ENCODE results near the gene HEATR5B.

The HEATR5B gene

DNA sequence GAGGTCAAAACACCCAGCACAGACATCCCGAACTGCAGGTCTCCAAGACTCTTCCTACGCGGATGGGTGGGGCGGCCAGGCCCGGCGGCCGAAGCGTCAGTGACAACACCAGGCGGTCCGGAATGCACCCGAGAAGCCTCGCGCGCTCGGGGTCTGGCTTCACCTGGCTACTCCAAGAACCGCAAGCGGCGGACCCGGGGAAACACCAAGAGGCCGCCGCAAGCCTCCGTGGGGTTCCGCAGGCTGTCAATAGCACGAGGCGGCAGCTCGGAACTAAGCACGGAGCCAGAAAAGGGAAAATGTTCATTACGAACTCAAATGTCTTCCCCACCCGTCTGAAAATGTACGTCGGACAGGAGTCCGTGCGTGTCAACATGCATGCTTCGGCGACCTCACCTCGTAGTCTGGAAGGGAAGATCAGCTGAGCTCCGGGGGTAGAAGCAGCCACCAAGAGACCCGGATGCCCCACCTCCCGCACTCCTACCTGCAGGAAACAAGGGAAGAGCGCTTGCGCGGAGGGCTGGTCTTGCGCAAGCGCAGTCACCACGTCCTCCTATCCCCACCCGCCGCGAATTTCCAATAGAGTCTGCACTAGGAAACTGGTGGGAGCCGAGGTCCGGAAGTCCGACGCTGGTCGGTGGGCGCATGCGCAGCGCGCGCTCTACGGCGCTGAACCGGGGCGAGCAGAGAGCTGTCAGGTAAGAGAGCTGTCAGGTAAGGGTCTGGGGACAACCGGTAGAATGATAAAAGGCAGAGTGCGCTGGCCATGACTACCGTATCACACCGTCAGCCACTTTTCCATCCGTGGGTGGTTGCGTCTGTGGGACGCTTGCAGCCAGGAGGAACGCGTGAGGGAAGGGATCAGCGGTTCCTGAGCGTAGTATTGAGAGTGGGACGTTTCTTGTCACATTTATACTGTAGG, at the start of gene HEATR5B, which contains the start of gene GPATCH11:
TSS of gene HEATR5B (minus strand) at position 500 of the 922 bp plus-strand sequence. CDS start 958 bp downstream, outside the sequence.
TSS of gene GPATCH11 (plus strand) at position 646 of the 922 bp plus-strand sequence. CDS start 3,864 bp downstream, outside the sequence.
- DNase-seq, result peak; percentile 96

DNA sequence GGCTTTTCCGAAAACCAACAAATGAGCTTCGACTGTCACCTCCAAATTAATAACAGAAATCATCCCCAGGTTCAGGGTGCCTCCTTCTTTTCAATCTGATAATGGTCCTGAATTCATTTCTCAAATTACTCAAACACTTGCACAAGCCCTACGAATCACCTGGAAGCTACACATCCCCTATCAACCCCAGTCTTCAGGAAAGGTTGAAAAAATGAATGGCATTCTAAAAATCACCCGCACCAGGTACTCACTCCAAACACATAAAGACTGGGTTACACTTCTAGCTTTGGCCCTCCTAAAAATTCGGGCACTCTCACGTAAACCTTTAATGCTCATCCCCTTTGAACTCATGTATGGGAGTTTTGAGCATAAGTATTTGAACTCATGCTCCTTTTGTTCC, 48.7 kb upstream of the HEATR5B start:
- no peak for DNase-seq

DNA sequence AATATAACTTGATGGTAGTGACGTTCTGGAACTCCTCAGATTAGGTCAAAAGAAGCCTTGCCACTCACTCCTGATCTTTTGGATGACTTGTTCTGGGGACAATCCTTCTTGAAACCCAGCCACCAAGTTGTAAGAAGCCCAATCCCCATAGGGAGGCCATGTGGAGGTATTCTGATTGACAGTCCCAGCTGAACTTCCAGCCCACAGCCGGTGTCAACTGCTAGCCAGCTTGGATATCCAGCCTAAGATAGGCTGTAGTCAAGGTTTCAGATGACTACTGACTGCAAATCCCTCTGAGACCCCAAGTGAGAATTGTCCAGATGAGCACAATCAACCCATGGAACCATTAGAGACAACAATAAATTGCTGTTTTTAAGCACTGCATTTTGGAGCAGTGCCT, 41.2 kb upstream of the HEATR5B start:
- DNase-seq, result no peak

DNA sequence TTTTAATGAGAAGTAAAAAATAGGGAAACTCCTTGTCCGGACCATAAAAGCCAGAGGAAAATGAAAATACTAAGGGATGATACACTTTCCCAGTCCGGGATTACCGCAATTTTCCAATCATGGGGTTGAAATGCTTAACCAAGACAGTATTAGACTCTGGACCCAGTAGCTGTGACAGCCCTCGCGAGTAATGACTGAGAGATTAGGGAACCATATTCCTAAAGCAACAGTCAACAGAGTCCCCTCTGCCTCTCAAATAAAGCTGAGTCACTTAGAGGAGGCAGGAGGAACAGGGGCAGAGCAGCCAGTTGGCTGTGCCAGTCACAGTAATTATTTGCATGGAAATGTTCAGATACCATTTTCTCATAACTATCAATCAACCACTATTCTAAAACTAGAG, 35.0 kb upstream of the HEATR5B start:
- no peak for DNase-seq

DNA sequence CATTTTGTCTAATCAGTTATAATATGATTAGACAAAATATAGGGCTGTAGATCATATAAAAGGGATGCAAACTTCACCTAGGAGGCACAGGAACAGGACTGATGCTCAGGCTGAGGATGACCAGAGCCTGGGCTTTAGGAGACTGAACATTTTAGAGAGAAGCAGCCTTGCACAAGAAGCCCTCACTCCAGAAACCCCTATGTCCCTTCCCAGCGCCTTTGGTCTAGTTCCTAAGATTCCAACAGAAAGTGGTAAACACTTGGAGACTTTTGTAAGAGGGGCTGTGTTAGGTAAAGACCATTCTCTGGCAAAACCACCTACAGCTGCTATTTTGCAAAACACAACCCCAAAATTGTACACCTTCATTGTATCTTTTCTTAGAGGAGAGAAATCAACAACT, 33.4 kb upstream of the HEATR5B start:
- no peak for DNase-seq

DNA sequence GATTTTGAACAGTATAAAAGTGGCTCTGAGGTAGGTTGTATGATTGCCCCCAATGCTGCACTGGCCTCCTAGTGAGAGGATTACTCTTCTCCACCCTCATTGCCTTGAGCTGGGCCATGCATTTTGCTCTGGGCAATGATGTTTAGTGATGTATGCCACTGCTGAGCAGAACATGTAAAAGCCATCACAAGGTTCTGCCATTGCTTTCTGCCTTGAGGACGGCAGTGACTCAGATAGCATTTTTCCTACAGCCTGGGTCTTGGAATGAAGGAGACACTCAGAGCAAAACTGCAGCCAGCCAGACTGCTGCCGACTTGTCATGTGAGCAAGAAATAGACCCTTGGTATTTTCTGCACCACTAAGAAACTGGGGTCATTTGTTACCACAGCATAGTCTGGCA, 27.8 kb upstream of the HEATR5B start:
- DNase-seq, result no peak

DNA sequence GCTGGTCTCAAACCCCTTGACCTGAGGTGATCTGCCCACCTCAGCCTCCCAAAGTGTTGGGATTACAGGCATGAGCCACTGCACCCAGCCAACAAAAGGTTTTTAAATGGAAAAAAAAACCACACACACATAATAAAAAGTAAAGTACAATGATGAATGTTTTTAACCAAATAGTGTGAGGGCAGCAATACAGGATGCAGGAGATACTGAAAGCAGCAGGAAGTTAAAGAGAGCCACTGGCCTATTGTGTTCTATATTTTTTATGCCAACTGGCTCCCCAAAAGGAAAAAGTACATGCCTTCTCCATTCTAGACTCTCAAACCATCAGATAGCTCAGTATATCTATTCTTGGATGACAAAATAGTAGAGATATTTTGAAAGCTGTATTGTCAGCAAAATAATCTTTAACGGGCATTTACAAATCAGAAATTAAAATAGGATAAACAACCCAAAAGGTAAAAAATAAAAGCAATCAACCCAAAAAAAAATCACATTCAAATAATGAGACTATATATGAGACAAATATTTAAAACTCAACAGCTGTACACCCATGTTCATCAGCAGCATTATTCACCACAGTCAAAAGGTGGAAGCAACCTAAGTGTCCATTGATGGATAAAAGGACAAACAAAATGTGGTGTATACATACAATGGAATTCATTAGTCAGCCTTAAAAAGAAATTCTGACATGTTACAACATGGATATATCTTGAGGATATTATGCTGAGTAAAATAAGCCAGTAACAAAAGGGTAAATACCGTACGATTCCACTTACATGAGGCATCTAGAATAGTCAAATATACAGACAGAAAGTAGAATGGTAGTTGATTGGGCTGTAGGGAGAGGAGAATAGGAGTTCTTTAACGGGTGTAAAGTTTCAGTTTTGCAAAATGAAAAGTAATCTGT, 26.4 kb upstream of the HEATR5B start:
- no peak for DNase-seq

DNA sequence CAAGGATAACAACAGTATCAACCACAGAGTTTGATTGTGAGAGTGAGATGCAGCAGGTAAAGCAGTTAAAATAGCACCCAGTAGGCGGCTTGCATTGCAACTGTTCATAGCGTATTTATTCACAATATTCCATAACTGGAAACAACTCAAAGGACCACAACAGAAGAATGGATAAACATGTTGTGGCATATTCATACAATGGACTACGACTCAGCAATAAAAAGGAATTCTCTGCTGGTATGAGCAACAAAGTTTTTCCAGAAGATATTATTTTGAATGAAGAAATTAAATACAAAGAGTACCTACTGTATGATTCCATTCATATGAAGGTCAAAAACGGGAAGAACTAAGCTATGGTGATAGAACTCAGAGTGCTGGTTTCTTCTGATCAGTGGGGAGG, 25.4 kb upstream of the HEATR5B start:
- DNase-seq, result no peak

DNA sequence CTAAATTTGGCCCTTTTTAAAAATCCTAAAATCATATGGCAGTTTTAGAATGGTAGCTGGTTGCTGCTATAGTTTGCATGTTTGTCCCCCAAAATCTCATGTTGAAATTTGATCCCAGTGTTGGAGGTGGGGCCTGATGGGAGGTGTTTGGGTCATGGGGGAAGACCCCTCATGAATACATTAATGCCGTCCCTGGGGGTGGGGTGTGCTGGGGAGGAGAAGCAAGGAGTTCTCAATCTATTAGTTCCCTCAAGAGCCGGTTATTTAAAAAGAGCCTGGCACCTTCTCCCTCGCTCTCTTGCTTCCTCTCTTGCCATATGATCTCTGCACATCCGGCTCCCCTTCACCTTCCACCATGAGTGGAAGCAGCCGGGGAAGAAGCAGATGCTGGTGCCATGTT, 21.0 kb upstream of the HEATR5B start:
- no peak for DNase-seq

DNA sequence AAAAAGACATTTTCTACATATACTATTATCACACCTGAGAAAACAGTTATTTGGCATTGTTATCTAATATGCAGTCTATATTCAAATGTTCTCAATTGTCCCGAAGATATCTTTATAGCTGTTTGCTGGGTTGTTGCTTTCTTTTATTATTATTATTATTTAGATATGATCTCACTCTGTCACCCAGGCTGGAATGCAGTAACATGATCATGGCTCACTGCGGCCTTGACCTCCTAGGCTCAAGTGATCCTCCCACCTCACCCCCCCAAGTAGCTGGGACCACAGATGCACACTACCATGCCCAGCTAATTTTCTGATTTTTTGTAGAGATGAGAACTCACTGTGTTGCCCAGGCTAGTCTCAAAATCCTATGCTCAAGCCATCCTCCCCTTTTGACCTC, 20.0 kb upstream of the HEATR5B start:
- no peak for DNase-seq

DNA sequence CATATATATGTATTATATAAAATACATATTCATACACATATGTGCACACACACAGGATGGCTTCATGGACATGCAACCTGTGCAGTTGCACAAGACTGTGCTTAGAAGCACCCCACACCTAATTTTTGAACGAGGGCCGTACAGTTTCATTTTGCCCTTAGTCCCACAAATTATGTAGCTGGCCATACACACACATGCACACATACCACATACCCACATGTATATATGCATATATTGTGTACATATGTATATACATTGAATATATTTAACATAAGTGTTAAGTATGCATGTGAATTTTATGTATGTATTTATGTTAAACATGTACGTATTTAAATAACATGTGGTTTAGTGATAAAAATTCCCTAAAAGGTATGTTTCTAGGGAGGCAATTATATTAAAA, 18.4 kb upstream of the HEATR5B start:
- no peak for DNase-seq

DNA sequence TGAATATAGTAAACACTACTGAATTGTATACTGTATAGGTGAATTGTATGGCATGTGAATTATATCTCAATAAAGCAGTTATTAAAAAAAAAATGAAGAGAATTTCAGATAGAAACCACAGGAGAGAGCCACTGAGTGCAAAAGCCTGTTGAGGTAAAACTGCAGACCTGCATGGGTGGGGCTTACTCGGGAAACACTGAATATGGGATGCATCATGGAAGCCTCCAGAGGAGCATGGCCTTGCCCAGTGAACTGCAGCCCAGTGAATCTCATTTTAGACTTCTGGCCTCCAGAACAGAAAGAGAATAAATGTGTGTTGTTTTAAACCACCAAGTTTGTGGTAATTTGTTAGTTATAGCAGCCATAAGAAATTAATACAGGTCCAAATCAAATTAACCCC, 15.9 kb upstream of the HEATR5B start:
- no peak for DNase-seq

DNA sequence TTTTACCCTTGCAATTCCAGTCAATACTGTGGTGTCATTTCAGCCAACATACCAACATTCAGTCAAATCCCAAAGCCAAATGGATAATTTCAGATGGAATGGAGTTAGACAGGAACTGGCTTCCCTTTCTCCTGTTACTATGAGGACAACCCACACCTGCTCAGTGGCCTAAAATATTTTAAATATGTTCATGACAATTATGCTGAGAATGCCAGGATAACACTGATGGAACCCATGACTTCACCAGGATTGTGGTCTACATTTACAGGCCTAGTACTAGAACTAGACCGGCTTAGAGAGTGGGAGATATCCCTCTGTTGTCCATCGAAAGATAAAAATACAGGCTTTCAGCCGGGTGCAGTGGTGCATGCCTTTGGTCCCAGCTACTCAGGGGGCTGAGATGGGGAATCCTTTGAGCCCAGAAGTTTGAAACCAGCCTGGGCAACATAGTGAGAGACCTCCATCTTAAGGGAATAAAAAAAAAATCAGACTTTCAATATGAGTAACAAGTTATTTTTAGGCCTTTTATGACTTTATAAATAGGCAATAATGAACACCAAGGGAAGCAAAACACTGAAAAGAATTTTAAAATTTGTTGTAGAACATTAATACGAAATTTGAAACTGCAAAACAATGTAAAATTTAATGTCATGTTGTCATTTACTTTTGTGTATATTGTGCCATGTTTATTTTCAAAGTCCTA, 14.4 kb upstream of the HEATR5B start:
- DNase-seq, result no peak

DNA sequence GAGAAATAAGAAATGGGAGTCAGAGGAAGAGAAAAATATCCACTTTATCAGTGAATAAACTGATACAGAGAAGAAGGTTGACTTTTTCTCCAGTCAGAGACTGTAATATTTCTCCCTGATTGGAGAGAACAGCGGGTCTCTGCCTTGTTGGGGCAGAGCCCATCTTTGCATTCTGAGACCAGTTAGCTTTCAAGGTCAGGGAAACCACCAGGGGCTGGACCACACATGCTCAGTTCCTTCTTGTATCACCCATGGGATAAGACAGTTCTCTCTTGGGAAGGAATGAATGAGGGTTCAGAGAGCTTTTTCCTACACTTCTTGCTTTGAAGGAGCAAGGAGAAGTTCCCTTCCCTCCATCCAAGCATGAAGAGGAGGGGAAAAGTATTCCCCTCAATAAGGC, 12.4 kb upstream of the HEATR5B start:
- no peak for DNase-seq

DNA sequence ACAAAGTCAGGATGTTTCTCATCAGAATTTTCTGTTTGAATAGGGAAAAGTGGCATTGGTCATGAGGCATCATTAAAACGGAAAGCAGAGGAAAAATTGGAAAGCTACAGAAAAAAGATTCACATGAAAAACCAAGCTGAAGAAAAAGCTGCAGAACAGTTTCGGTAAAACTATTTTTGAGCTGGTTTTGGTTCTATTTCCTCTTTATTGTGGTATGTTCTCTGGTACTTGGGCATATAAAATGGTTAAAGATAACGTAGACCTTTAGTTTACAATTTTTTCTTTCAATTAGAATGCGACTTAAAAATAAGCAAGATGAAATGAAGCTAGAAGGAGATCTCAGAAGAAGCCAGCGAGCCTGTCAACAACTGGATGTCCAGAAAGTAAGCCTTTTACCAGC, 7.7 kb upstream of the HEATR5B start:
- no peak for DNase-seq

DNA sequence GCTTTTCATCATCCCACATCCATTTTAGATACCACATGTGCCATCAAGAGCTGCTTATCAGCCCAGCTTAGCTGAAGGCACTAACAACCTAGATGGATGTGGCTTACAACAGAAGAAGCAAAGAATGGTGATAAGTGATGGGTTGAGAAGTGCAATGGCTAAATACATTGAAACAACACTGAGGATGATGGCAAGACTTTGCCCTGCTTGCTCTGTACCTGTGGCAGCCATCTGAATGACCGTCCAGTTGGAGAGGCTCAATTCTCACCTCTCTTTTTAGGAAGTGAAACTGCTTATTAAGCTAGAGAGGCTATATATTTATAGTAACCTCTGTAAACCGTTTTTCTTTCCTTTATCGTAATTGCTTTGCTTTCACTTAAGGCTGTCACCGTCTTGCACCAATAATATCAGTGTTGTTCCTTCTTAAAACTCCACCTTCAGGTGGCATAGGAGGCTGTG, 5.9 kb upstream of the HEATR5B start:
- no peak for DNase-seq

DNA sequence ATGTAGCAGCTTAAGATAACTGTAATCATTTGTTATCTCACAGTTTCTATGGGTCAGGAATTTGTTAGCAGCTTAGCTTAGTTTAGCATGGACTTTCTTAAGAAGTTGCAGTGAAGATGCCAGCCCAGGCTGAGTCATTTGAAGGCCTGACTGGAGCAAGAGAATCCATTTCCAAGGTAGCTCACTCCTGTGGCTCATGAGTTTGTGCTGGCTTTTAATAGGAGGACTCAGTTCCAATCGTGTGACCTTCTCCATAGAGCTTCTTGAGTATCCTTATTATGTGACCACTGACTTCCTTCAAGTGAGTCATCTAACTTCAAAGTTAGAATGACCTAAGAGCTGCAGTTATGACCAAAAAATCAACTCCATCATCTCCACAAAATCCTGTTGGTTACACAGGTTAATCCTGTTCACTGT, 1.6 kb upstream of the HEATR5B start:
- no peak for DNase-seq

DNA sequence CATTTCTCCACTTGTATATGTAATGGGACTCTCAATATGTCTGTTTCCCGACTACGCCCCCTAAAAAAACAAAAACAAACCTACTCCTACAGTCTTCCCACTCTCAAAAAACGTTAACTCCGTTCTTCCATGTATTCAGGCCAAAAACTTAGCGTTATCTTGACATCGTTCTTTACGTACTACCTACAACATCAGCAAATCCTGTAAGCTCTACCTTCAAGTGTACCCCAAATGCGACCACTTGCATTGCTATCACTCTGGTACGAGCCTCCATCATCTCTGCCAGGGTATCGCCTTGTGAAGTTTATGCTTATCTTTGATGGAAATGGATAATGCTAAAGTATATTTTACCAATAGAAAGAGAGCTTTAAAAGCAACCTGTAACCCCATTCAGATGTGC, 625 bp upstream of the HEATR5B start:
- DNase-seq, result no peak

DNA sequence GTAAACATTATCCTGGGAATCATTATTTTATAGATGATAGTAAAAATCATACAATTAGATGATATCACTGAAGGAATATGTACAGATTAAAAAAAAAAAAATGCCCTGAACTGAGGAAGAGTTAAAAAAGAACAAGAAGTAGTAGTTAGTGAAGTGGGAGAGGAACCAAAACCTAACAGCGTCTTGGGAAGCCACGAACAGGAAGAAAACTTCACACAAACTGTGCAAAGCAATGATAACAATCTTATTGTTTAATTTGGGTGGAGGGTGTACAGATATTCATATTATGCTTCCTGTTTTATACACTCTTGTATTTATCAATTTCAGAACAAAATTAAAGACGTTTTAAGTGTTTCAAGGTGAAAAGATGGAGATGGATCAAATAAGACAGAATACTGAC, 3.5 kb downstream of the HEATR5B start:
- peak; percentile 15 for DNase-seq

DNA sequence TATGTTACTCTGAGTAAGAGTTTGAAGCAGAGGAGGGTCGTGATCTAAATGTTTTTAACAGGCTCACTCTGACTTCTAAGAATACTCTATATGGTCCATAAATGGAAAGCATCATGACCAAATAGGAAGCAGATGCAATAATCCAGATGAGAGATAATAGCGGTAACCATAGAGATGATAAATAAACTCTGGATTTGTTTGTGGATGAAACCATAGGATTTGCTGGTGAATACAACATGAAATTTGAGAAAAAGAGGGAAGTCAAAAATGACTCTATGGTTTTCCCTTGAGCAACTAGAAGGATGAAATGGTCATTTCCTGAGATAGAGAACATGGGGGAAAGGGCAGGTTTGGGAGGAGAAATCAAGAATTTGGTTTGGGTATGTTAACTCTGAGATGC, 3.9 kb downstream of the HEATR5B start:
- DNase-seq, result no peak

DNA sequence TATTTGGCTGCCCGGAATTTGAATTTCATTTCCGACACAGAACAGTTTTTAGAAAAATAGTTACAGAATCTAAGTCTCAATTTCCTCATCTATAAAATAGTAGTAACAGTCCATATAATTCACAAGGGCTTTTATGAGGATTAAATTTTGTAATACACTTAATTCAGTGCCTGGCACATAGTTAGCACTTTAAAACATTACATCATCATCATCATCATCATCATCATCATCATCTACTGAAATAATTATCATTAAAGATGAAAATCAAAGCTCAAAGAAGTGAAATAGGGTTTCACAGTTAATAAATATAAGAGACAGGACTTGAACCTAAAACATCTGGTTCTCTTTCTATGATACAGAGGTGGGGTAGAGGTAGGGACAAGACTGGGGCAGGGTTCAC, 13.2 kb downstream of the HEATR5B start:
- DNase-seq, result no peak

DNA sequence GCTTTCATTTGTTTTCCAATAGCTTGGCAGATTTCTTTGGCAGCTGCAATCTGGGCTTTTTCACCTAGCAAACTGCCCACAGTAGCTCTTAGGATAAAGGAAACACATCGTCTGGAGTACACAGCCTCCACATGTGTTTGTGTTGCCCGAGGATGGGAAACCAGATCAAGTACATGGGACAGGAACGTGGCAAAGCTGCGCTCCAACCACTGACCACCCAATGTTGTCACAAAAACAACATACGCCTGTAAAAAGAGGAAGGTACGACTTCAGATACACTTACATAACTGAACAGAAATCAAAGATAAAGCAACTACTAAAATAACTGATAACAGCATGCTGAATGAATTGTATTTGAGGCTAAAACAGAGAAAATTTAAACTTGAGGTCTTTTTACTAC, 15.5 kb downstream of the HEATR5B start:
- no peak for DNase-seq

DNA sequence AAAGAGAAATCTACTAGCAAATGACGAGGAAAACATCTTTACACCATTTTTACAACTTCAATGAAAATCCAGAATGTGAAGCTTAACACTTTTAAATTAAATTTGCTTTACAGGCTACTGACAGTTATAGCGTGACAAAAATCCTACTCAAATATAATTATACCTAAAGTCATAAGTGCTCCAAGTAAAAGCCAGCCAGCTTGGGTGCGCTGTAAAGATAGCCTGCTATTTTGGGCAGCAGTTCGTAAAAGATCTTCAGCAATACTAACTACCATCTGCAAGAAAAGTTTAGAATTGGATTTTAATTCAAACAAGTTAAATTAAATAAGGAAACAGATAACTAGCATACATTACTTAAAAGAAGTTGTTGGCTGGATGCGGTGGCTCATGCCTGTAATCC, 22.4 kb downstream of the HEATR5B start:
- DNase-seq, result no peak
